ENCODE results near the gene CHD2.
"Not testable (repeated sequence)": the region's sequence is repeated elsewhere in the genome, so short reads cannot be mapped to it uniquely, and the experiment has no call there.

Gene CHD2

GRCh38 chr15:93060336-93061248 lies 160.5 kb downstream of the CHD2 start:
- H2AK5ac ChIP-seq (ENCODE audit: low read length) = no peak overlapping the region
- H2AFZ ChIP-seq (ENCODE audit: insufficient read depth, low read length, poor library complexity) = no peak overlapping the region
- H3K9ac ChIP-seq (ENCODE audit: low read length) = no peak overlapping the region
- no peak overlapping the region for H3K4me3 ChIP-seq (ENCODE audit: low read depth, low read length)
- no peak for DNase-seq
- no CpG with 5 or more reads among the region's 19 CpGs for WGBS (ENCODE audit: extremely low coverage, insufficient coverage, insufficient read length)
- no peak overlapping the region for H3K14ac ChIP-seq (ENCODE audit: low read length)
- no peak overlapping the region for H2BK12ac ChIP-seq (ENCODE audit: low read length)
- no peaks in the 10 kb centered on the region for H3K79me2 ChIP-seq (ENCODE audit: control insufficient read depth, insufficient read depth, low read length, poor library complexity)
- H3K4me1 ChIP-seq (ENCODE audit: control insufficient read depth in 1 of 2, insufficient read depth in 2 of 2, low read length in 2 of 2) = peaks cover 2 to 6% of the 10 kb centered on the region in 2 experiments
- no peaks in the 10 kb centered on the region for H3K9me3 ChIP-seq (ENCODE audit: insufficient read depth, low read depth, low read length)
- H3K27ac ChIP-seq (ENCODE audit: low read depth, low read length) = no peak overlapping the region
- H3K27me3 ChIP-seq (ENCODE audit: insufficient read depth, low read length) = no peaks in the 10 kb centered on the region
- no peaks in the 10 kb centered on the region for H3K79me1 ChIP-seq (ENCODE audit: low read length)
- H4K91ac ChIP-seq (ENCODE audit: low read depth, low read length) = no peak overlapping the region
- no peak overlapping the region for H2BK120ac ChIP-seq (ENCODE audit: insufficient read depth, low read length, poor library complexity)
- no peak overlapping the region for H3K23ac ChIP-seq (ENCODE audit: low read length)
- no peaks in the 10 kb centered on the region for H3K36me3 ChIP-seq (ENCODE audit: control insufficient read depth in 1 of 2, insufficient read depth in 2 of 2, low read length in 2 of 2)
- no peak overlapping the region for H4K12ac ChIP-seq (ENCODE audit: low read depth, low read length)
- no peak overlapping the region for H3K18ac ChIP-seq (ENCODE audit: low read length)
- no peak overlapping the region for H3K4me2 ChIP-seq (ENCODE audit: low read length)
- H4K8ac ChIP-seq (ENCODE audit: low read depth, low read length) = no peak overlapping the region
- H3K4ac ChIP-seq (ENCODE audit: low read depth, low read length) = no peak overlapping the region
- no peak overlapping the region for H2BK5ac ChIP-seq (ENCODE audit: low read depth, low read length, poor library complexity)

GRCh38 chr15:93062628-93063261 lies 162.6 kb downstream of the CHD2 start:
- H4K12ac ChIP-seq (ENCODE audit: low read depth, low read length); H3K9ac ChIP-seq (ENCODE audit: low read length); H3K14ac ChIP-seq (ENCODE audit: low read length); H2AK5ac ChIP-seq (ENCODE audit: low read length); H3K4me3 ChIP-seq (ENCODE audit: low read depth, low read length); H2BK120ac ChIP-seq (ENCODE audit: insufficient read depth, low read length, poor library complexity); H3K79me2 ChIP-seq (ENCODE audit: control insufficient read depth, insufficient read depth, low read length, poor library complexity); H2BK12ac ChIP-seq (ENCODE audit: low read length); H3K27ac ChIP-seq (ENCODE audit: low read depth, low read length); H3K4me2 ChIP-seq (ENCODE audit: low read length); H3K9me3 ChIP-seq (ENCODE audit: insufficient read depth, low read depth, low read length); H3K36me3 ChIP-seq (ENCODE audit: control insufficient read depth in 1 of 2, insufficient read depth in 2 of 2, low read length in 2 of 2); H4K91ac ChIP-seq (ENCODE audit: low read depth, low read length); H3K18ac ChIP-seq (ENCODE audit: low read length); H3K4ac ChIP-seq (ENCODE audit: low read depth, low read length); H3K23ac ChIP-seq (ENCODE audit: low read length); H2AFZ ChIP-seq (ENCODE audit: insufficient read depth, low read length, poor library complexity); H4K8ac ChIP-seq (ENCODE audit: low read depth, low read length); DNase-seq; H2BK5ac ChIP-seq (ENCODE audit: low read depth, low read length, poor library complexity); H3K79me1 ChIP-seq (ENCODE audit: low read length); H3K27me3 ChIP-seq (ENCODE audit: insufficient read depth, low read length); H3K4me1 ChIP-seq (ENCODE audit: control insufficient read depth in 1 of 2, insufficient read depth in 2 of 2, low read length in 2 of 2): not testable (repeated sequence)
- WGBS (ENCODE audit: extremely low coverage, insufficient coverage, insufficient read length) = no CpG with 5 or more reads among the region's 13 CpGs

GRCh38 chr15:93063262-93063671 lies 163.1 kb downstream of the CHD2 start:
- Histone ChIP-seq H3K79me2 (ENCODE audit: control insufficient read depth, insufficient read depth, low read length, poor library complexity) (no peaks in the 10 kb centered on the region), H3K27me3 (ENCODE audit: insufficient read depth, low read length) (no peaks in the 10 kb centered on the region)
- WGBS (ENCODE audit: extremely low coverage, insufficient coverage, insufficient read length) = no CpG with 5 or more reads among the region's 8 CpGs

GRCh38 chr15:93063796-93064690 lies 163.9 kb downstream of the CHD2 start:
- Histone ChIP-seq H2AFZ (ENCODE audit: insufficient read depth, low read length, poor library complexity) (no peak overlapping the region), H3K4ac (ENCODE audit: low read depth, low read length) (no peak overlapping the region), H3K23ac (ENCODE audit: low read length) (peak overlapping the region; percentile 34), H3K4me3 (ENCODE audit: low read depth, low read length) (no peak overlapping the region), H2AK5ac (ENCODE audit: low read length) (no peak overlapping the region), H2BK120ac (ENCODE audit: insufficient read depth, low read length, poor library complexity) (no peak overlapping the region), H3K27ac (ENCODE audit: low read depth, low read length) (no peak overlapping the region), H3K14ac (ENCODE audit: low read length) (no peak overlapping the region), H4K91ac (ENCODE audit: low read depth, low read length) (no peak overlapping the region), H2BK5ac (ENCODE audit: low read depth, low read length, poor library complexity) (no peak overlapping the region), H3K27me3 (ENCODE audit: insufficient read depth, low read length) (no peaks in the 10 kb centered on the region), H3K9me3 (ENCODE audit: insufficient read depth, low read depth, low read length) (no peaks in the 10 kb centered on the region), H3K36me3 (ENCODE audit: control insufficient read depth in 1 of 2, insufficient read depth in 2 of 2, low read length in 2 of 2) (no peaks in the 10 kb centered on the region), H3K4me2 (ENCODE audit: low read length) (no peak overlapping the region), H4K8ac (ENCODE audit: low read depth, low read length) (no peak overlapping the region), H3K9ac (ENCODE audit: low read length) (no peak overlapping the region), H2BK12ac (ENCODE audit: low read length) (no peak overlapping the region), H3K18ac (ENCODE audit: low read length) (no peak overlapping the region), H3K79me2 (ENCODE audit: control insufficient read depth, insufficient read depth, low read length, poor library complexity) (no peaks in the 10 kb centered on the region), H3K79me1 (ENCODE audit: low read length) (no peaks in the 10 kb centered on the region), H4K12ac (ENCODE audit: low read depth, low read length) (no peak overlapping the region), H3K4me1 (ENCODE audit: control insufficient read depth in 1 of 2, insufficient read depth in 2 of 2, low read length in 2 of 2) (peaks cover 2 to 6% of the 10 kb centered on the region in 2 experiments)
- no CpG with 5 or more reads among the region's 23 CpGs for WGBS (ENCODE audit: extremely low coverage, insufficient coverage, insufficient read length)
- DNase-seq = peak; percentile 91 to 95

More at GRCh38 chr15:93063262-93063671, 163.1 kb downstream of the CHD2 start:
- Histone ChIP-seq H2BK5ac (ENCODE audit: low read depth, low read length, poor library complexity) (no peak overlapping the region), H3K9me3 (ENCODE audit: insufficient read depth, low read depth, low read length) (no peaks in the 10 kb centered on the region), H3K36me3 (ENCODE audit: control insufficient read depth in 1 of 2, insufficient read depth in 2 of 2, low read length in 2 of 2) (no peaks in the 10 kb centered on the region), H3K79me1 (ENCODE audit: low read length) (no peaks in the 10 kb centered on the region), H3K4me2 (ENCODE audit: low read length) (no peak overlapping the region), H2AK5ac (ENCODE audit: low read length) (no peak overlapping the region), H4K12ac (ENCODE audit: low read depth, low read length) (no peak overlapping the region), H4K8ac (ENCODE audit: low read depth, low read length) (no peak overlapping the region), H2BK120ac (ENCODE audit: insufficient read depth, low read length, poor library complexity) (no peak overlapping the region), H2AFZ (ENCODE audit: insufficient read depth, low read length, poor library complexity) (no peak overlapping the region), H3K4me3 (ENCODE audit: low read depth, low read length) (no peak overlapping the region), H2BK12ac (ENCODE audit: low read length) (no peak overlapping the region), H3K14ac (ENCODE audit: low read length) (no peak overlapping the region), H3K4me1 (ENCODE audit: control insufficient read depth in 1 of 2, insufficient read depth in 2 of 2, low read length in 2 of 2) (peaks cover 2 to 6% of the 10 kb centered on the region in 2 experiments), H3K27ac (ENCODE audit: low read depth, low read length) (no peak overlapping the region), H3K4ac (ENCODE audit: low read depth, low read length) (no peak overlapping the region), H4K91ac (ENCODE audit: low read depth, low read length) (no peak overlapping the region), H3K23ac (ENCODE audit: low read length) (no peak overlapping the region), H3K18ac (ENCODE audit: low read length) (no peak overlapping the region), H3K9ac (ENCODE audit: low read length) (no peak overlapping the region)
- peak; percentile 94 to 98 for DNase-seq

Measured in trophoblast cell (in vitro differentiated cells and primary cell).